HepG2 (cell line): ENCODE results near the gene EGLN2. TPM values are rescaled to one million over a fixed set of nuclear protein-coding genes. Genes with fewer than 3 reads are reported as not detected.
A peak's percentile ranks its signal among the peaks of the same experiment; 100 is the strongest.

Experiments used
- SMAD9 ChIP-seq: sonication (generic); formaldehyde crosslinking; IDR thresholded peaks from 2 replicates; pipeline ENCODE4 v1.5.1; 2020; ENCODE audit warnings: mild to moderate bottlenecking, missing genetic modification reagents
- ZC3H4 ChIP-seq: sonication (generic); formaldehyde crosslinking; IDR thresholded peaks from 2 replicates; pipeline ENCODE4 v1.4.0; 2020; ENCODE audit warnings: missing genetic modification reagents, borderline replicate concordance
- ZHX1 ChIP-seq: sonication (generic); formaldehyde crosslinking; IDR thresholded peaks from 2 replicates; pipeline ENCODE4 v1.8.1; 2022; ENCODE audit warnings: low read depth, mild to moderate bottlenecking, missing genetic modification reagents
- ZNF839 ChIP-seq: sonication (generic); formaldehyde crosslinking; IDR thresholded peaks from 2 replicates; pipeline ENCODE4 v1.4.0; 2020; ENCODE audit warnings: missing genetic modification reagents, mild to moderate bottlenecking, borderline replicate concordance
- ZSCAN12 ChIP-seq: sonication (generic); formaldehyde crosslinking; IDR thresholded peaks from 2 replicates; pipeline ENCODE4 v1.9.0; 2021; ENCODE audit warnings: mild to moderate bottlenecking, missing genetic modification reagents
- polyA plus RNA-seq, 8 experiments: library from polyadenylated mRNA; depleted of rRNA in 3 of 8; stranded (reverse) in 7 of 8; unstranded in 1 of 8; fragments of >200 nt; fragmentation: Illumina TruSeq in 4 of 8; extraction: Trizol in 4 of 8; gene quantifications; 2 replicates each; pipeline versions ENCODE4 v1.2.1 to v1.2.3, GENCODE V29; 2011 to 2016; ENCODE audit warnings: low read depth in 4 of 8, missing spikeins in 1 of 8, mixed read lengths in 1 of 8; ENCODE audit not compliant: insufficient read depth in 1 of 8
- total RNA-seq, 5 experiments: library from RNA; depleted of rRNA; stranded (reverse); fragments of >200 nt; fragmentation: Illumina TruSeq; extraction: Trizol; gene quantifications; 2 replicates each; pipeline ENCODE4 v1.2.3, GENCODE V29; 2016; ENCODE audit warnings: low read depth in 1 of 5
- TF ChIP-seq, protein P1 (sequence below): sonication (generic); formaldehyde crosslinking; IDR thresholded peaks from 2 replicates; pipeline ENCODE4 v1.8.0; 2022; ENCODE audit warnings: mild to moderate bottlenecking, missing genetic modification reagents
- TF ChIP-seq, protein P2 (sequence below): sonication (generic); formaldehyde crosslinking; IDR thresholded peaks from 2 replicates; pipeline ENCODE4 v1.9.0; 2022; ENCODE audit warnings: missing genetic modification reagents, mild to moderate bottlenecking, borderline replicate concordance
- TF ChIP-seq, protein P3 (sequence below): sonication (generic); formaldehyde crosslinking; IDR thresholded peaks from 2 replicates; pipeline ENCODE4 v1.5.0; 2020; ENCODE audit warnings: mild to moderate bottlenecking, missing genetic modification reagents

EGLN2 gene
- total and polyA plus RNA-seq, 2 of the 13 experiments (the other 11 are each of a cell fraction or from before 2014, with no cell fraction given) = 16.5 to 40.8 TPM

DNA sequence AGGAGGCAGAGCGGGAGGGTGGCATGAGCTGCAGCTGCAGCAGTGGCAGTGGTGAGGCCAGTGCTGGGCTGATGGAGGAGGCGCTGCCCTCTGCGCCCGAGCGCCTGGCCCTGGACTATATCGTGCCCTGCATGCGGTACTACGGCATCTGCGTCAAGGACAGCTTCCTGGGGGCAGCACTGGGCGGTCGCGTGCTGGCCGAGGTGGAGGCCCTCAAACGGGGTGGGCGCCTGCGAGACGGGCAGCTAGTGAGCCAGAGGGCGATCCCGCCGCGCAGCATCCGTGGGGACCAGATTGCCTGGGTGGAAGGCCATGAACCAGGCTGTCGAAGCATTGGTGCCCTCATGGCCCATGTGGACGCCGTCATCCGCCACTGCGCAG lies 2.0 kb downstream of the EGLN2 start (continued):
- TF ChIP-seq, protein P1, sequence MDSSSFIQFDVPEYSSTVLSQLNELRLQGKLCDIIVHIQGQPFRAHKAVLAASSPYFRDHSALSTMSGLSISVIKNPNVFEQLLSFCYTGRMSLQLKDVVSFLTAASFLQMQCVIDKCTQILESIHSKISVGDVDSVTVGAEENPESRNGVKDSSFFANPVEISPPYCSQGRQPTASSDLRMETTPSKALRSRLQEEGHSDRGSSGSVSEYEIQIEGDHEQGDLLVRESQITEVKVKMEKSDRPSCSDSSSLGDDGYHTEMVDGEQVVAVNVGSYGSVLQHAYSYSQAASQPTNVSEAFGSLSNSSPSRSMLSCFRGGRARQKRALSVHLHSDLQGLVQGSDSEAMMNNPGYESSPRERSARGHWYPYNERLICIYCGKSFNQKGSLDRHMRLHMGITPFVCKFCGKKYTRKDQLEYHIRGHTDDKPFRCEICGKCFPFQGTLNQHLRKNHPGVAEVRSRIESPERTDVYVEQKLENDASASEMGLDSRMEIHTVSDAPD (CRISPR knock-in tag) = no peak
- TF ChIP-seq ZHX1 (CRISPR knock-in tag) = 0 out of 2 replicates have a peak, but pooled peaks have one; percentile 26
- TF ChIP-seq, protein P2, sequence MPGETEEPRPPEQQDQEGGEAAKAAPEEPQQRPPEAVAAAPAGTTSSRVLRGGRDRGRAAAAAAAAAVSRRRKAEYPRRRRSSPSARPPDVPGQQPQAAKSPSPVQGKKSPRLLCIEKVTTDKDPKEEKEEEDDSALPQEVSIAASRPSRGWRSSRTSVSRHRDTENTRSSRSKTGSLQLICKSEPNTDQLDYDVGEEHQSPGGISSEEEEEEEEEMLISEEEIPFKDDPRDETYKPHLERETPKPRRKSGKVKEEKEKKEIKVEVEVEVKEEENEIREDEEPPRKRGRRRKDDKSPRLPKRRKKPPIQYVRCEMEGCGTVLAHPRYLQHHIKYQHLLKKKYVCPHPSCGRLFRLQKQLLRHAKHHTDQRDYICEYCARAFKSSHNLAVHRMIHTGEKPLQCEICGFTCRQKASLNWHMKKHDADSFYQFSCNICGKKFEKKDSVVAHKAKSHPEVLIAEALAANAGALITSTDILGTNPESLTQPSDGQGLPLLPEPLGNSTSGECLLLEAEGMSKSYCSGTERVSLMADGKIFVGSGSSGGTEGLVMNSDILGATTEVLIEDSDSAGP (CRISPR knock-in tag) = no peak
- TF ChIP-seq, protein P3, sequence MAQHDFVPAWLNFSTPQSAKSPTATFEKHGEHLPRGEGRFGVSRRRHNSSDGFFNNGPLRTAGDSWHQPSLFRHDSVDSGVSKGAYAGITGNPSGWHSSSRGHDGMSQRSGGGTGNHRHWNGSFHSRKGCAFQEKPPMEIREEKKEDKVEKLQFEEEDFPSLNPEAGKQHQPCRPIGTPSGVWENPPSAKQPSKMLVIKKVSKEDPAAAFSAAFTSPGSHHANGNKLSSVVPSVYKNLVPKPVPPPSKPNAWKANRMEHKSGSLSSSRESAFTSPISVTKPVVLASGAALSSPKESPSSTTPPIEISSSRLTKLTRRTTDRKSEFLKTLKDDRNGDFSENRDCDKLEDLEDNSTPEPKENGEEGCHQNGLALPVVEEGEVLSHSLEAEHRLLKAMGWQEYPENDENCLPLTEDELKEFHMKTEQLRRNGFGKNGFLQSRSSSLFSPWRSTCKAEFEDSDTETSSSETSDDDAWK (CRISPR knock-in tag) = no peak
- TF ChIP-seq SMAD9 (CRISPR knock-in tag) = no peak
- no peak for TF ChIP-seq ZNF839 (CRISPR knock-in tag)
- no peak for TF ChIP-seq ZC3H4 (CRISPR knock-in tag)
- no peak for TF ChIP-seq ZSCAN12
